Fibroblast of lung (primary cell): Measurements from ENCODE around the gene OSGIN1. TPM values are rescaled to one million over a fixed set of nuclear protein-coding genes. Genes with fewer than 3 reads are reported as not detected.

Source experiments
- DNase-seq, 2 donors: peaks; one replicate each; pipeline versions ENCODE4 v3.0.0 to v3.0.0-alpha.2; 2010; ENCODE audit warnings: low read depth in 2 of 2
- H2AFZ ChIP-seq: 2 replicates; pipeline ENCODE4 v1.5.1; 2012; ENCODE audit warnings: low read length, control low read depth, inconsistent platforms
- H3K27ac ChIP-seq: 2 replicates; pipeline ENCODE4 v1.5.1; 2011; ENCODE audit warnings: low read length, control low read depth; ENCODE audit not compliant: insufficient read depth
- H3K27me3 ChIP-seq: 2 replicates; pipeline ENCODE4 v1.5.1; 2011; ENCODE audit warnings: mild to moderate bottlenecking, low read length; ENCODE audit not compliant: control insufficient read depth, insufficient read depth
- H3K36me3 ChIP-seq: 2 replicates; pipeline ENCODE4 v1.5.1; 2011; ENCODE audit warnings: low read length; ENCODE audit not compliant: control insufficient read depth, insufficient read depth
- H3K4me1 ChIP-seq: 2 replicates; pipeline ENCODE4 v1.5.1; 2011; ENCODE audit warnings: low read length; ENCODE audit not compliant: control insufficient read depth, insufficient read depth; ENCODE audit errors: extremely low read depth
- H3K4me2 ChIP-seq: 2 replicates; pipeline ENCODE4 v1.5.1; 2011; ENCODE audit warnings: low read length, control low read depth; ENCODE audit not compliant: insufficient read depth; ENCODE audit errors: extremely low read depth
- H3K4me3 ChIP-seq, 4 experiments: fragments of 200-600 bp in 1 of 4; sonication (generic) in 1 of 4; replicated peaks in 1 of 4; 2 replicates each; pipeline ENCODE4 v1.5.1; 2011 to 2016; ENCODE audit warnings: low read length in 4 of 4, low read depth in 3 of 4, mild to moderate bottlenecking in 3 of 4, control low read depth in 2 of 4, inconsistent platforms in 1 of 4, mixed read lengths in 1 of 4; ENCODE audit not compliant: insufficient read depth in 1 of 4; ENCODE audit errors: control extremely low read depth in 1 of 4
- H3K79me2 ChIP-seq: 2 replicates; pipeline ENCODE4 v1.5.1; 2012; ENCODE audit warnings: mild to moderate bottlenecking, low read length, inconsistent platforms; ENCODE audit not compliant: control insufficient read depth, insufficient read depth
- H3K9ac ChIP-seq: 2 replicates; pipeline ENCODE4 v1.5.1; 2011; ENCODE audit warnings: mild to moderate bottlenecking, low read length, control low read depth; ENCODE audit not compliant: insufficient read depth
- H3K9me3 ChIP-seq: 2 replicates; pipeline ENCODE4 v1.5.1; 2012; ENCODE audit warnings: low read depth, low read length; ENCODE audit not compliant: control insufficient read depth, insufficient read depth
- H4K20me1 ChIP-seq: 2 replicates; pipeline ENCODE4 v1.5.1; 2011; ENCODE audit warnings: low read length; ENCODE audit not compliant: control insufficient read depth, insufficient read depth; ENCODE audit errors: extremely low read depth
- EZH2 ChIP-seq: IDR thresholded peaks from 2 replicates; pipeline ENCODE4 v1.5.1; 2012; ENCODE audit warnings: low read length, control low read depth, mild to moderate bottlenecking; ENCODE audit errors: missing control alignments
- polyA plus RNA-seq, 2 donors: library from polyadenylated mRNA; depleted of rRNA in 1 of 2; stranded (reverse) in 1 of 2; unstranded in 1 of 2; fragments of >200 nt; gene quantifications; 2 replicates each; pipeline ENCODE4 v1.2.1, GENCODE V29; 2011 to 2012; ENCODE audit warnings: missing spikeins in 1 of 2
- total RNA-seq: library from RNA; depleted of rRNA; stranded (reverse); fragments of >200 nt; gene quantifications from 2 replicates; pipeline ENCODE4 v1.2.1, GENCODE V29; 2014
- TF ChIP-seq, protein P1 (sequence below), 2 donors: IDR thresholded peaks in 1 of 2; conservative IDR thresholded peaks in 1 of 2; 1 replicate in 1 of 2; 2 replicates in 1 of 2; pipeline ENCODE4 v1.5.1; 2011 to 2012; ENCODE audit warnings: low read length in 2 of 2, control low read depth in 1 of 2, inconsistent platforms in 1 of 2, low read depth in 1 of 2, mild to moderate bottlenecking in 1 of 2

Gene OSGIN1
- total and polyA plus RNA-seq, 2 donors (not counting 1 experiment from before 2014, with no cell fraction given): 2.1 to 6.6 TPM

DNA sequence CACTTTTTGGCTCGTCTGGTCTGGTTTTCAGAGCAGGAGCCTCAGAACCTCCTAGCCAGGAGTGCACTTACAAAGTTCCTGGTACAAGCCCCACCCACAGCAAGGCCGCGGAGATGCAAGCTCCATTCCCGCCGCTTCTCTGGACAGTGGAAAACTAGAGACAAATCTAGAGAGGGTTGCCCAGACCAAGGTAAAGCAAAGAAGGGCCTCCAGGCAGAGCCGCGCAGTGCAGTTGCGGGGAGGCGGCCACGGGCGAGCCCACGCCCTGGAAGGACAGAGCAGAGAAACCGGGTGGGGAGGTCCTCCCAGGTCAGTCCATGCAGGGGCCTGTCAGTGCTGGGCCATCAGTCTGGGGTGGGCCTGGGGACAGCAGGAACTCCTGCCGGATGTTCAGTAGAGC is 11.0 kb upstream of the OSGIN1 start:
- H2AFZ ChIP-seq: no peak overlapping the region
- H3K36me3 ChIP-seq: no peaks in the 10 kb centered on the region
- H3K27ac ChIP-seq: no peak overlapping the region
- no peaks in the 10 kb centered on the region for H3K27me3 ChIP-seq
- no peaks in the 10 kb centered on the region for H4K20me1 ChIP-seq
- H3K9me3 ChIP-seq: no peaks in the 10 kb centered on the region
- H3K79me2 ChIP-seq: no peaks in the 10 kb centered on the region
- TF ChIP-seq, protein P1, sequence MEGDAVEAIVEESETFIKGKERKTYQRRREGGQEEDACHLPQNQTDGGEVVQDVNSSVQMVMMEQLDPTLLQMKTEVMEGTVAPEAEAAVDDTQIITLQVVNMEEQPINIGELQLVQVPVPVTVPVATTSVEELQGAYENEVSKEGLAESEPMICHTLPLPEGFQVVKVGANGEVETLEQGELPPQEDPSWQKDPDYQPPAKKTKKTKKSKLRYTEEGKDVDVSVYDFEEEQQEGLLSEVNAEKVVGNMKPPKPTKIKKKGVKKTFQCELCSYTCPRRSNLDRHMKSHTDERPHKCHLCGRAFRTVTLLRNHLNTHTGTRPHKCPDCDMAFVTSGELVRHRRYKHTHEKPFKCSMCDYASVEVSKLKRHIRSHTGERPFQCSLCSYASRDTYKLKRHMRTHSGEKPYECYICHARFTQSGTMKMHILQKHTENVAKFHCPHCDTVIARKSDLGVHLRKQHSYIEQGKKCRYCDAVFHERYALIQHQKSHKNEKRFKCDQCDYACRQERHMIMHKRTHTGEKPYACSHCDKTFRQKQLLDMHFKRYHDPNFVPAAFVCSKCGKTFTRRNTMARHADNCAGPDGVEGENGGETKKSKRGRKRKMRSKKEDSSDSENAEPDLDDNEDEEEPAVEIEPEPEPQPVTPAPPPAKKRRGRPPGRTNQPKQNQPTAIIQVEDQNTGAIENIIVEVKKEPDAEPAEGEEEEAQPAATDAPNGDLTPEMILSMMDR (conservative IDR thresholded peaks at IDR 0.05 in 1 of 2, IDR thresholded peaks at IDR 0.05 in 1 of 2; ENCODE audit: low read depth in 1 of 2, low read length in 2 of 2): no peak
- TF ChIP-seq EZH2: no peak
- no peak overlapping the region for H3K4me3 ChIP-seq
- H3K4me1 ChIP-seq: no peaks in the 10 kb centered on the region
- no peak for DNase-seq
- H3K9ac ChIP-seq: no peak overlapping the region
- H3K4me2 ChIP-seq: no peak overlapping the region

DNA sequence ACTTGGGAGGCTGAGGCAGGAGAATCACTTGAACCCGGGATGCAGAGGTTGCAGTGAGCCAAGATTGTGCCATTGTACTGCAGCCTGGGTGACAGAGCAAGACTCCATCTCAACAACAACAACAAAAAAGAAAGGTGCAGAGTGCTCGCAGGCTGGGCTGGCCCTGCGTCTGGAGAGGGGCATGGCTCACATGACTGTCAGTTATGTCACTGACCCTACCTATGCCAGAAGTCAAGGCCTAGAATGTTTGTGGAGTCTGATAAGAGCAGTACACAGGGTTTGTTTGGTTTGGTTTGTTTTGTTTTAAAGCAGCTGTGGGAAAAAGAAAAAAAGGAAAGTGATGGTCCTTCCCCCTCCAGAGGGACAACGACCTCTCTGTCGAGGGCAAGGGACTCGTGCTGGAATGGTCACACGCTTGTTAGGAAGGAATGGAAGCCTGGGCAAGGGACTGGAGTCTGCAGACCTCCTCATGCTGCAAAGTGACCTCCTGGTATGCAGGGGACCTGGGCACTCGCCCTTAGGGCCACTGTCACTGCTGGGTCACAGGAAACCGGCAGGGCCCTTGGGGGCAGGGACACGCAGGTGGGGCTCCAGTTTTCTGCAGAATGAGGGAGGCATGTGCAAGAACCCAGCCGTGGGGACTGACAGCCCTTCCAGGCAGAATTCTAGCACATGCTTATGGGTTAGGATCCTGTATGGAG is 10.1 kb upstream of the OSGIN1 start:
- H3K4me2 ChIP-seq: no peak overlapping the region
- H3K79me2 ChIP-seq: no peaks in the 10 kb centered on the region
- H3K9me3 ChIP-seq: no peaks in the 10 kb centered on the region
- no peaks in the 10 kb centered on the region for H3K4me1 ChIP-seq
- no peak overlapping the region for H3K4me3 ChIP-seq
- no peak overlapping the region for H3K27ac ChIP-seq
- no peaks in the 10 kb centered on the region for H3K27me3 ChIP-seq
- H4K20me1 ChIP-seq: no peaks in the 10 kb centered on the region
- no peaks in the 10 kb centered on the region for H3K36me3 ChIP-seq
- TF ChIP-seq, protein P1 (conservative IDR thresholded peaks at IDR 0.05 in 1 of 2, IDR thresholded peaks at IDR 0.05 in 1 of 2; ENCODE audit: low read depth in 1 of 2, low read length in 2 of 2): no peak
- TF ChIP-seq EZH2: no peak
- no peak overlapping the region for H3K9ac ChIP-seq
- DNase-seq: no peak
- no peak overlapping the region for H2AFZ ChIP-seq

DNA sequence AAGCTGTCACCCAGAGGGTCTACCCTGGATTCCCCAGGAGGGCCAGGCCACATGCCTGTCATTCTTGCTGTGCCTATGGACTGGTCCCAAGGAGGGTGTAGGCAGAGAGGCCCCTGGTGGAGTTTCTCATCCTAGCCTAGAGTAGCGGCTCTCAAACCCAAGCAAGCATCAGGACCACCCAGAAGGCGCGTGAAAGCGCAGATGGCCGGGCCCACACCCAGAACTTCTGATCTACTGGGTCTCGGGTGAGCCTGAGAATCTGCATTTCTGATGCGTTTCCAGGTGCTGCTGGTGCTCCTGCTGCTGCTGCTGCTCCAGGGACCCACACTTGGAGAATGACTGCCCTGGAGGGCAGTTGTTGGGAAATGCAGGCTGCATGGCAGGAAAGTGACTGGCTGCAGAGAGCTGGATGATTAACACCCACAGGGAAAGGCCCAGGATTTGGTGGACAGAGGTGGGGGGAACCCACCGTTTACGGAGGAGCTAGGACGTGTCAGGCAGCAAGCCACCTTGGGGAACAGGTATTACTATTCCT is 9.5 kb upstream of the OSGIN1 start:
- Histone ChIP-seq H2AFZ (no peak overlapping the region), H3K27me3 (no peaks in the 10 kb centered on the region), H3K4me2 (no peak overlapping the region), H3K27ac (no peak overlapping the region), H3K36me3 (no peaks in the 10 kb centered on the region), H3K4me1 (no peaks in the 10 kb centered on the region), H4K20me1 (no peaks in the 10 kb centered on the region), H3K79me2 (no peaks in the 10 kb centered on the region), H3K4me3 (no peak overlapping the region), H3K9ac (no peak overlapping the region), H3K9me3 (no peaks in the 10 kb centered on the region)
- DNase-seq: no peak
- TF ChIP-seq EZH2: no peak
- TF ChIP-seq, protein P1 (conservative IDR thresholded peaks at IDR 0.05 in 1 of 2, IDR thresholded peaks at IDR 0.05 in 1 of 2; ENCODE audit: low read depth in 1 of 2, low read length in 2 of 2): no peak
